ENCODE measurements around the gene JAKMIP3.

- TF ChIP-seq CTCF (IDR thresholded peaks at IDR 0.05) (no peak), POLR2A (IDR thresholded peaks at IDR 0.05) (no peak)
Measured at GRCh38 chr10:132100556-132101349, 35.0 kb downstream of the JAKMIP3 start.
